Brain microvascular endothelial cell (primary cell): ENCODE measurements around the gene SLC25A47.

ENCODE experiments used
- DNase-seq: peaks from one replicate; pipeline ENCODE4 v3.0.0-alpha.2; 2020
- H3K27ac ChIP-seq: fragments of 250-450 bp; sonication (Bioruptor Pico); 2 replicates; pipeline ENCODE4 v1.5.1; 2020; ENCODE audit warnings: mild to moderate bottlenecking, moderate library complexity
- H3K27me3 ChIP-seq: fragments of 250-450 bp; sonication (Bioruptor Pico); replicated peaks from 2 replicates; pipeline ENCODE4 v1.5.1; 2020; ENCODE audit warnings: mild to moderate bottlenecking
- H3K36me3 ChIP-seq: fragments of 250-450 bp; sonication (Bioruptor Pico); replicated peaks from 2 replicates; pipeline ENCODE4 v1.5.1; 2020; ENCODE audit warnings: mild to moderate bottlenecking
- H3K4me3 ChIP-seq: 2 replicates; pipeline ENCODE4 v1.5.1; 2011; ENCODE audit warnings: low read depth, mild to moderate bottlenecking, control low read depth, low read length, moderate library complexity
- CTCF ChIP-seq: IDR thresholded peaks from 2 replicates; pipeline ENCODE4 v1.5.1; 2011; ENCODE audit warnings: low read depth, mild to moderate bottlenecking, moderate library complexity, low read length, control low read depth, inconsistent platforms; ENCODE audit errors: missing control alignments
- in situ Hi-C: cut with HindIII; loops from 2 replicates; pipeline ENCODE4 v1.10.0; 2017; ENCODE audit warnings: low sequenced_read_pairs, low pct_ligation_motif_present

SLC25A47 gene

DNA sequence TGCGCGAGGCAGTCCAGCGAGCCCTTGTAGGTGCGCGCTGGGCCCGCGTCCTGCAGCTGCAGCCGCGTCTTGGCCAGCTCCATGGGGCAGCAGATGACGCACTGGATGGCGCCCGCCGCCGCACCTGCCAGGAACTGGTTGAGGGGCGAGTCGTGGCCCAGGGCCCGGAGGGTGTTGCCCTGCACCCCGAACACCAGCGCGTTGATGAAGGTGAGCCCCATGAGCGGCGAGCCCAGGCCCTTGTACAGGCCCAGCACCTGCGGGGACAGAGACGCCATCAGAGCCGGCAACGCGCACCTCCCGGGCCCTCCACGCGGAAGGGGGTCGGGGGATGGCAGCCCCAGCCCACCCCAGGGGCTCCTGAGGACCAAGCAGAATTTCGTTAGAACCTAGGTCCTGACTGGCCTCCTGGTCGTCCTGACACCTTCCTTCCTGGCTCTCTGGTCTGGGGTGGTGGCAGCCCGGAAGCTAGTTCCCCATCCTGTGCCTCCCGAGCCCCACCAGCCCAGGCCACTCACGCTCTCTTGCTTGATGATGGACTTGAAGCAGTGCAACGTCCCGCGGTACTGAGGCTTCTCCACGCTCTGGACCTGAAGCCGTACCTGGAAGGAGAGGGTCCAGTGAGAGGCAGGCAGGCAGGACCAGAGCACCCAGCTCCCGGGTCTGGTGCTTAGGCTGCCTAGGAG is 30.2 kb upstream of the SLC25A47 start:
- H3K4me3 ChIP-seq: no peak overlapping the region
- DNase-seq: no peak
- in situ Hi-C loops: no loop called here
- no peaks in the 10 kb centered on the region for H3K27me3 ChIP-seq
- no peak for TF ChIP-seq CTCF
- no peak overlapping the region for H3K27ac ChIP-seq
- peaks cover 9% of the 10 kb centered on the region for H3K36me3 ChIP-seq

DNA sequence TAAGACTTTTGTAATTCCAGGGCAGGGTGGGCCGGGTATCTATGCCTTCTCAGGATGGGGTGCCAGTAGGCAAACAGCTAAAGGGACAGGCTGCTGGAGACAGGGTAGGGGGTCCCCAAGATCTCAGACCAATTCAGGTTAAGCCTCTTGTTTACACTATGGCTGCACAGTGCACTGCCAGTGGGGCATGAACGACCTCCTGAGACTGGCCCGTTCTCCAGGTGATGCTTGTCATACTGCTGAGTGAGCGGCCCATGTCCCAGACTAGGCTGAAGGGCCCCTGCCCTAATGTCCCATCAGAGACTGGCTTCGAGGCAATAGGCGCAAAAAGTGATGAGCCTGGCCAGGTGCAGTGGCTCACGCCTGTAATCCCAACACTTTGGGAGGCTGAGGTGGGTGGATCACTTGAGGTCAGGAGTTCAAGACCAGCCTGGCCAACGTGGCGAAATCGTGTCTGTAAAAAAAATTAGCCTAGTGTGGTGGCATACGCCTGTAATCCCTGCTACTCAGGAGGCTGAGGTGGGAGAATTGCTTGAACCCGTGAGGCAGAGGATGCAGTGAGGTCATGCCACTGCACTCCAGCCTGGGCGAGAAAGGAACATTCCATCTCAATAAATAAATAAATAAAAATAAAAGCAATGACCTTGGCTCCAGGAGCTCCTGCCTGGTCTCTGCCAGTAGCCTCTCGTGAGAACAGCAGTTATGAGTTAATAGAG is 29.5 kb upstream of the SLC25A47 start:
- Histone ChIP-seq H3K27me3 (no peaks in the 10 kb centered on the region), H3K27ac (no peak overlapping the region), H3K4me3 (no peak overlapping the region), H3K36me3 (peaks cover 9% of the 10 kb centered on the region)
- TF ChIP-seq CTCF: no peak
- in situ Hi-C loops: no loop called here
- no peak for DNase-seq

DNA sequence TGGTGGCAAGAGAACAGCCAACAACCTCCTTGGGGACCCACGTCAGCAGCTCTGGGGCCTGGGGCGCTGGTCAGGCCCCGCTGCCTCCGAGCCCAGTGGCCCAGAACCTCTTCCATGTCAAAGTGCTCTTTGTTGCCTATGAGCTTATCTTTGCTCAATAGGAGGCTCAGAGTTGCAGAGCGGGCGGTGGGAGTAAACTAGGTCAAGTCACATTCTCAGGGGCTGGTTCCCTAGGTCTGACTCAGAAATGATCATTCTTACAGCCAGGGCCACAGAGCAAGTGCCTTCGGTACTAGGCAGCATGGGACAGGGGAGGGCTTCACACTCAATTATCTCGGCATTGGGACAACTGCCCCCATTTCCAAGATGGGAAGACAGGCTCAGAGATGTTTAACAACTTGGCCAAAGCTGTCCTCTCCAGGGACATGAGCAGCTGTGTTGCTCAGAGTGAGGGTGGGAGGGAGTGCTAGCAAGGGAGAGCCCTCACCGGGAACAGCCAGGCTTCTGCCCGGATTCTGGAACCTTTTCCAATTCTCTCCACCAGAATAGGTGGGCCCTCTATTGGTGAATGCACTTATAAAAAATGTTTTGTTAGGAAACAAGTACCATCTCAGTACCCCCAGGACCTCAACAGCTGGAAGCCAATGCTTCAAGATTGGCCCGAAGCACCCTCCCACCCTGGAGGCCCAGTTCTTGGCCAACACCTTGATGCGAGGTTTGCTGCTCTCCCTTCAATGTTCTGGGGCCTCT is 28.8 kb upstream of the SLC25A47 start:
- in situ Hi-C loops: no loop called here
- DNase-seq: no peak
- peaks cover 9% of the 10 kb centered on the region for H3K36me3 ChIP-seq

GRCh38 chr14:100294963-100295330 is 28.2 kb upstream of the SLC25A47 start:
- no peak for DNase-seq
- no peak overlapping the region for H3K27ac ChIP-seq
- no peak for TF ChIP-seq CTCF
- in situ Hi-C loops: no loop called here
- H3K36me3 ChIP-seq: peaks cover 9% of the 10 kb centered on the region
- no peak overlapping the region for H3K4me3 ChIP-seq
- no peaks in the 10 kb centered on the region for H3K27me3 ChIP-seq

More for the DNA sequence above, 28.8 kb upstream of the SLC25A47 start:
- no peak for TF ChIP-seq CTCF
- Histone ChIP-seq H3K4me3 (no peak overlapping the region), H3K27me3 (no peaks in the 10 kb centered on the region), H3K27ac (no peak overlapping the region)

GRCh38 chr14:100295376-100296105 is 27.6 kb upstream of the SLC25A47 start:
- no peak overlapping the region for H3K27ac ChIP-seq
- in situ Hi-C loops: no loop called here
- no peak overlapping the region for H3K4me3 ChIP-seq
- no peak for TF ChIP-seq CTCF
- DNase-seq: no peak
- H3K27me3 ChIP-seq: no peaks in the 10 kb centered on the region
- H3K36me3 ChIP-seq: peaks cover 9% of the 10 kb centered on the region
